Stimulated activated CD4-positive, alpha-beta T cell treated with anti-CD3 and anti-CD28 coated beads, TNF-alpha, amount 100 ng/mL, for 48 hours (primary cell): ENCODE measurements around the gene IFNW1.
"Not testable (repeated sequence)": the region's sequence is repeated elsewhere in the genome, so short reads cannot be mapped to it uniquely, and the experiment has no call there.

Experiments used
- DNase-seq, 3 donors: peaks; one replicate each; pipeline ENCODE4 v3.0.0-alpha.2; 2020; ENCODE audit warnings: low read depth in 3 of 3

IFNW1 gene

DNA sequence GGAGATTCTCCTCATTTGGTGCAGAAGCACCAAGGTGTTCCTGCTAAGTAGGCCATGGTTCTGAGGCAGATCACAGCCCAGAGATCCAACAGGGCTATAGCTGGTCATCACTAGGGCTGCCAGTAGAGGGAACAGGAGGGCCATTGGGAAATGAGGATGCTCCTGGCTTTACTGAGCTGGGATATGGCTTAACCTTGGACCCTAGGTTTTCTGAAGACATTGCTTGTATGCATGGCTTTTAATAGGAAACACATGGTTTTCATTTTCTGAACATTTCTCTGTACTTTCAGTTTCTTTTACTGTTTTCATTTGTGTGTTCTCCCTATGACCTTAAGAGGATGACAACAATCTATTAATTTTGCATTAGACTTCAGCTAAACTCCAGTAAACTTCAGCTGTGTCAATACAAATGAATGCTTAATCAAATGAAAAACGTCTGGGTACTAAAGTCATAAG lies at the start of gene IFNW1:
Gene IFNW1, minus strand, starts transcription at position 406 of the 456 bp plus-strand sequence. Its CDS starts 262 bp downstream, at position 144.
- no peak for DNase-seq

DNA sequence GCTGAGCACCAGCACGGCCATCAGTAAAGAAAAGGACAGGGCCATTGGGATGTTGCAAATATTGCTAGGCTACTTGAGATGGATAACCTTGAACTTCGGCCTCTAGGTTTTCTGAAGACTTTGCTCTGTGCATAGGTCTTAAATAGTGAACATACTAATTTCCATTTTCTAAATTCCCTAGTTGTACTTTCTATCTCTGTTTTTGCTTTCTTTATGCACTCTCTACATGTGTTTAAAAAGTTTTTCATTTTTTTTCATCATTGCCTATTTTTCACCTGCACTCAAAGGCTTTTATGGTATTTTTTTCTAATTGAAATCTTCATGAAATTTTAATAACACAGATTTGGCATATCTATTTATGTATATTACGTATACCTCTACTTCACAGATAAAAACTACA lies 45.9 kb upstream of the IFNW1 start, which contains the start of gene IFNA4:
Gene IFNA4, minus strand, starts transcription at position 101 of the 400 bp plus-strand sequence. Its CDS starts 56 bp downstream, at position 45.
- not testable (repeated sequence) for DNase-seq

DNA sequence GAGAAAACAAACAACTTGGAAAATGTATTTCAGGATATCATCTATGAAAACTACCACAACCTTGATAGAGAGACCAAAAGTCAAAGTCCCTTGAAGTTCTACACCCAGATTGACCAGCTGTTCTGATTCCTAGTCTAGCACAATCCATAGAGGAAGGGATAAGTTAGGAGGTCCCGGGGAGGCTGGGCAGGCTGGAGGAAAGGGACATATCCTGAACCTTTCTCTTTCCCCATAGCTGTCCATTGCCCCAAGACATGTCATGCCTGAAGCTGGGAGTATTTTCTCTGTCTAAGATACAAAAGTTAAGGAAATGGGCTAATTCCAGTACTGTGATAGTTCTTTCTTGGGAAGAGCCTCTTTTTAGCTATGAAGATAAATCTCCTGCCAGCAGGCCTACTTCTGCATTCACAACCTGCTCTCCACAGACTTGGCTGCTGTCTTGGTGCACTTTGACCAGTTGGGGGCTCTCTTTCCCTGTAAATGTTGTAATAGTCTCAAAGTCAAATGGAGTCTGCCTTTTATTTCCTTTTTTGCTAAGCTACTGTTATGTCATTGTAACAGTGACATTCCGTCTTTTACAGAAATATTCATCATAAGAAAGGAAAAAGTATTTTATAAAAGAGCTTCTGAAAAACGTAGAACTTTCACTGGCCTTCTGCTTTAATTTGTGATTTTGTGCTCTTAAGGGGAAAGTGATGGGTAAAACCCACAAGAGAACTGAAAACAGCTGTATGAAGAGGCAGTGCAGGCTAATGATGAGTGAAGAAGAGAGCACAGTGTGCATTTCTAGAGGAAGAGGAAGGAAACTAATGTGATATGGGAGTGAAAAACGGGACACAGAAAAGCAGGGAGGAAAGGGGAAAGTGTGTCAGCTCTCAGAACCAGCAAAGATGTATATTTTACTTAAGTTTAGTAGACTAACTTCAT lies 41.4 kb upstream of the IFNW1 start:
- not testable (repeated sequence) for DNase-seq

DNA sequence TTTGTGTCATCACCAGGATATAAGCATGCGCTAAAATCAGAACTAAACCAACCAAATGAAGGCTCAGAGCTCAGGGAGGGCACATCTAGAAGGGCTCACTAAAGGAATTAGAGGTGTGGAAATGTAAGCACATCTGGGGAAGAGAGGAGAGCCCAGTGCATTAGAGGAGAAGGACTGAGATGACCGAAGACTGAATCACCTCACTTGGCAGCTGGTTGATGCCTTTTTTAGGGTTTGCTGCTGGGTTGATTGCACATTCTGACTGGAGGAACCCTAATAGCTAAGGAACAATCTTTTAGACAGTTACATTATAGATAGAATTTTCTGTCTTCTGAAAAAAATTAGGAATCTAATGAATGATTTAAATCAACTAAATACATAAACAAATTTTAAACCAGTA lies 33.0 kb upstream of the IFNW1 start:
- no peak for DNase-seq

DNA sequence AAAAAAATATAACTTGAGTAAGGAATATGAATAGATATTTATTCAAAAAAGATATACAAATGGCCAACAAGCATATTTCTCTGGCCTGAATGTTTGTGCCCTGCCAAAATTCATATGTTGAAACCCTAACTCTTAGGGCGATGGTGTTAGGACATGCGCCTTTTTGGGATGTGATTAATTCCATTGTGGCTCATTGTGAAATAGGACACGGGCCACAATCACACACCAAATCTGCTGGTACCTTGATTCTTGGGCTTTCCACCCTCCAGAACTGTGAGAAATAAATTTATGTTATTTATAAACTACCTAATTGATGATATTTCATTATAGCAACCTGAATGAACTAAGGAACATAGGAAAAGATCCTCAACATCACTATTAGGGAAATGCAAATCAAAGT lies 30.5 kb upstream of the IFNW1 start:
- DNase-seq, result no peak

DNA sequence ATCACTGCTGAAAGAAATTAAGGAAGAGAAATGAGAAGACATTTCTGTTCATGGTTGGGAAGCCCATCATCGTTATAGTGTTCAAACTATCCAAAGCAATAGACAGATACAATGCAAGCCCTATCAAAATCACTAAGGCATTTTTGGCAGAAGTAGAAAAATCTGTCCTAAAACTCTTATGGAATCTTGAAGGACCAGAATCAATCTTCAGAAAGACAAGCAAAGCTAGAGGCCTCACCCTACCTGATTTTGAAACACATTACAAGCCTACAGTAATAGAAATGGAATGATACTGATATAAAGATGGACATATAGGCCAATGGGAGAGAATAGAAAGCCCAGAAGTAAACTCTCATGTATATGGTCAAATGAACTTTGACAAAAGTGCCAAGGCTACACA lies 29.7 kb upstream of the IFNW1 start:
- no peak for DNase-seq

DNA sequence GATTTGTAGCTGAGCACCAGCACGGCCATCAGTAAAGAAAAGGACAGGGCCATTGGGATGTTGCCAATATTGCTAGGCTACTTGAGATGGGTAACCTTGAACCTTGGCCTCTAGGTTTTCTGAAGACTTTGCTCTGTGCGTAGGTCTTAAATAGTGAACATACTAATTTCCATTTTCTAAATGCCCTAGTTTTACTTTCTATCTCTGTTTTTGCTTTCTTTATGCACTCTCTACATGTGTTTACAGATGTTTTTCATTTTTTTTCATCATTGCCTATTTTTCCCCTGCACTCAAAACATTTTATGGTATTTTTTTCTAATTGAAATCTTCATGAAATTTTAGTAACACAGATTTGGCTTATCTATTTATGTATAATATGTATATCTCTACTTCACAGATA lies 24.9 kb upstream of the IFNW1 start, which contains the start of gene IFNA21:
Gene IFNA21, minus strand, starts transcription at position 101 of the 400 bp plus-strand sequence. Its CDS starts 48 bp downstream, at position 53.
- not testable (repeated sequence) for DNase-seq

DNA sequence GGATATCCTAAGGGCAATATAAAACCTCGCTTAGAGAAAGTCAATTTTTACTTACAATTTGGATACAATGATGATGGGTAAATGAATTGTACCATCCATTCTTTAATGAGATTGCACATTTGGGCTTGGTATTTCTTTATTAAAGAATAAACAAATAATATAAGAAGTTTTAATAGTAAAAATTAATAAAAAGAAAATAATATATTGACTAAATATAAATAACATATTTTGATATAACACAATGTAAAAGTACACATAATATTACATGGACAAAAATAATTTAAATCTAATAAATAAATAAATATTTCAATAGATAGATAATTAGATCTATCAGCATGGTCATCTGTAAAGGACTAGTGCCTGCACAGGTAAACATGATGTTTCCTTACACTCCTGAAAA lies 23.9 kb upstream of the IFNW1 start:
- no peak for DNase-seq

DNA sequence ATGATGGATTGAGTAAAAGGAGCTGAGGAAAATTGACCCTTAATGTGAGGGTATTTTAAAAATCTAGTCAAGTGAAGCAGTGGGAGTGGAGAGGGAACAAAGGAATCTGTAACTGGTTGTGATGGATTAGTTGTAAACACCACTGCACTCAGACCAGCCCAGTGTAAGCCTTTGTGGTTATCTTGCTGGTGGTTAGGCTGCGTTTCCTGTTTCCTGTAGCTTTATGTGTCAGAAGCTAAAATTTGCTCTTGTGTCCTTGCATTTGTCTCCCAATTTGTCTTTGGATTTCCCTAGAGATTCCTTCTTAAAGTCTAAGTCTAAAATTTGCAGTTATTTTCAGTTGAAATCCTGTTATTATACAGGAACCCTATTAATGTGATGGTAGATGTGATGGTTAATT lies 18.5 kb upstream of the IFNW1 start:
- no peak for DNase-seq

DNA sequence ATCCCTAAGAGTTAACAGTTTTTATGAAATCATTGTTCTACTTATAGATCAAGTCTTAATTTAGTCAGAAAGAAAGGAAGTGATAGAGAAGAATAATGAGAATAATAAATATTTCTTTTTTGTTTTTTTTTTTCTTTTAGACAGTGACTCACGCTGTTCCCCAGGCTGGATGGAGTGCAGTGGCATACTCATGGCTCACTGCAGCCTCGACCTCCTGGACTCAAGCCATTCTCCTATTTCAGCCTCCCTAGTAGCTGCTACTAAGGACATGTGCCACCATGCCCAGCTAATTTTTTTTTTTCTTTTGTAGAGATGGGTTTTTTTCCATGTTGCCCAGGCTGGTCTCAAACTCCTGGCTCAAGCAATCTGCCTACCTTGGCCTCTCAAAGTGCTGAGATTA lies 13.9 kb upstream of the IFNW1 start:
- no peak for DNase-seq

DNA sequence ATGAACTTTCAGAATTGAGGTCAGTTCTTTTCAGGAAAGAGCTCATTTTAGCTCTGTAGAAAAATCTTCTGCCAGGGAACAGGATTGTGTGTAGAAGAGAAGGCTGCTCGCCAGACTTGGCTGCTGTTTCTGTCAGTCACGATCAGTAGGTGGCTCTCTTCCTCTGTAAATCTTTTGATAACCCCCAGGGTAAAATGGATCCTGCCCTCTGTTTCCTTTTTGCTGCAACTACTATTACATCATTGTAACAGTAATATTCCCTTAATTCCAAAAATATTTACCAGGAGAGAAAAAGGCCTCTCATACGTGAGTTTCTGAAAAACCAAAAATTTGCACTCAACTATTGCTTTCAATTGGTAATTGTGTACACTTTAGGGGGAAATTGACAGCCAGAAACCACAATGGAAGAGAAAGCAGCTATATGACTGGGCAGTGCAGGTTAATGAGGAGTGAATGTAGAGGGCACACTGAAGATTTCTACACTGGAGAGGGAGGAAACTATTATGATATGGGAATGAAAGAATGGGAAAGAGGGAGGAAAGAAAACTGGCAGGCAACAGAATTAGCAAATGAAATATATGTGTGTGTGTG lies 12.5 kb upstream of the IFNW1 start:
- DNase-seq, result no peak

DNA sequence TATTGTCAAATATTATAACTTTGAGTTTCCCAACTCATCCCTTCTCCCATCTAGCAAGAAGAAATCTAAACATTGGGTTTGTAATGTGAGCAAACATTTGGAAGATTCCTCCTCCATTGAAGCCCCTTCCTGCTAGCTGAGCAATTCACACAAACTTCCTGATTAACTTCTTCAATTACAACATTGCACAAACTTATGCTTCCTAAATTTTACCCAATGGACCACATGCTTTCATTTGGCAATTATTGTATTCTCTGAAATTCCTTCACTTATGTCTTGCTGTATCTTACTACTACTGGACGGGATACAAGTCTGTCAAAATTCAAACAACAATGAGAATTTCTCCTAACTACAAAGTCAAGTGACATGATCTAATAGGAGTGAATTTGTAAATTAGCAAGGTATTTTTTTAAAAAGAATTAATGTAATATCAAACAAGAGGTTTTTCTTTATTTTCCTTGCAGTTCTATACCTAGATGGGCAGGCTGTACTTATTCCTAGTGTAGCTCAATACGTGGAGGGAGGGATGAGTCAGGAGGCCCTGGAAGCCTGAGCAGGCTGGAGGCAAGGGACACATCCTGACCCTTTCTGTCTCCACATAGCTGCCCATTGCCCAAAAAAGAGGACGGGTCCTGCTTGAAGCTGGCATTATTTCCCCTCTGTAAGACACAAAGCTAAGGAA lies 11.8 kb upstream of the IFNW1 start:
- no peak for DNase-seq

DNA sequence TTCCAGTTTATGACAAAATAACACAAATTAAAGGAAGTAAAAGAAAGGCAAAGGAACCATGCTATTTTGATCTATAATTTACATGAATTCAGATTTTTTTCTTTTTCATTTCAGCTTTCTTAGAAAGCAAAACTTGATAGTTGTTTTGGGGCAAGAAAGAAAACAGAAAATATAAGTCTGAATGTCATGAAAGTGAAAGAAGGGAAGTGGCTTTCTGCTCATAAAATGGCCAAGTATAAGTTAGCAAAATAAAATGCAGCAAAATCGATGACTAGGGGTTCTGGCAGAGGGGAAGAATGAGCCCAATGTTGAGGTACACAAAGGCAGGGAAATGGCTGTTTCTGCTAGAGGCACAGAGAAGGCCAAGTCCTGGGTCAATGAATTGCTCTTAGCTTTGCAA lies 3.0 kb upstream of the IFNW1 start:
- DNase-seq, result no peak

DNA sequence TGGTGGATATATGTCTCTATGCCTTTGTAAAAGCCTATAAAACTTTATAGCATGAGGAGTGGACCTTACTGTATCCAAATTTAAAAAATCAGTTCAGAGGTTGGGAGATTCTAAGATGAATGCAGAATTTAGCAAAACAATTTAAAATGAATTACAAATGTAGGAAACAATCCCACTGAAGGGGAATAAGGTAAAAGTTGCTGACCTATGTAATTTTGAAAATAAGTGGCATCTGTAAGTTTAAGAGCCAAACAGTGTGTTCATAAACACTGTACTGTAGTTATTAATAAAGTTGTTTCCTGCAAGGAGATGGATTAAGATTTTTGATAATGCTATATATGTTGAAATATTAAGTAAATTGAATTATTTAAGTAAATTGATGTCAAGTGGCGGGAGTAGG lies 4.6 kb downstream of the IFNW1 start:
- no peak for DNase-seq

DNA sequence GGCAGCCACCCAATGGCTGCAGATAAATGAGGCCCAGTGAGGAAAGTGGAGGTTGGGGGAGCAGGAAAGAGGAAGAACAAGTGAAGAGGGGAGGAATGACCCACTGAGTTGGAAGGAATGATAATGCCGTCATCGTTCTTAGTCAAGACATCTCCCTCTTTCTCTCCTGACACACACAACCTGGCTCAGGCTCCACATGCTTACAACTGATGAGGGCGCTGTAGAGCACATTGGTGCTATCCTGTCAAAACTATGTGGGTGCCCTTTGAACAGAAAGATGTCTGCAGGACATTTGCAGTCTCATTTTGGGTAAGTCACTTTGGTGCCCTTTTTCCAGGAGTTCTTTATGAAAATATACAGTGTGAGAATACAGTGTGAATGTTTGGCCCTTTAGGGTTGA lies 5.9 kb downstream of the IFNW1 start:
- DNase-seq, result no peak

DNA sequence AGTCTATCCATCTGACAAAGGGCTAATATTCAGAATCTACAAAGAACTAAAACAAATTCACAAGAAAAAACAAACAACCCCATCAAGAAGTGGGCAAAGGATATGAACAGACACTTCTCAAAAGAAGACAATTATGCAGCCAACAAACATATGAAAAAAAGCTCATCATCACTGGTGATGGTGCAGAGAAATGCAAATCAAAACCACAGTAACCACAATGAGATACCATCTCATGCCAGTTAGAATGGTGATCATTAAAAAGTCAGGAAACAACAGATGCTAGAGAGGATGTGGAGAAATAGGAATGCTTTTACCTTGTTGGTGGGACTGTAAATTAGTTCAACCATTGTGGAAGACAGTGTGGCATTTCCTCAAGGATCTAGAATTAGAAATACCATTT lies 13.4 kb downstream of the IFNW1 start:
- not testable (repeated sequence) for DNase-seq

DNA sequence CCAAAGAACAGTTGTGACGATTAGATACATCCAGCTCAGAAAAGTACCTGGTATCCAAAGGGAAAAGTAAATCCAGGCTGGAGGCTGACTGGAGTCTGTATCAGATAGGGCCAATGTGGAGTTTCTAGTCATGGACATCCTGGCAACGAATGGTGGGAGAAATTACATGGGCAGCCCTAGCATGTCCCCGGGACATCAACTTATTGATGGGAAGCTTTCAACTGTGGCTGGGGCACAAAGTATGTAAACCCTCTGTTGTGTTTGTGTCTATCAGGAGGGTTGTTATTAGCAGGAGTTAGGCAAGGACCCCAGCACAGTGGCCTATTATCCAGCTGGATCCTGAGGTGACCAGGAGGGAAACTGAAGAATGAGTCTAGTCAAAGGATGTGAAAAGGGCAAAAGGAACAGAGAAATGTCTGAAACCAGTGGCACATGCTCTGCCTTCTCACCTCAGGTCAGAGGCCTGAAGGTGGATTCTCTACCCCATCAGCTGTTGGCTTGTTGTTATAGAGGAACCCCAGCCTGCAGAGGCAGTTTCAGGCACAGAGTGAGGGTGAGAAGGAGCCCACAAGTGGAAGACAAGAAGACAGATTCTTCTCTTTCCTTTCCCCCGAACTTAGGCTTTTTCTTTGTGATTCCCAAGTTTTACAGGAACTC lies 19.9 kb downstream of the IFNW1 start:
- no peak for DNase-seq

DNA sequence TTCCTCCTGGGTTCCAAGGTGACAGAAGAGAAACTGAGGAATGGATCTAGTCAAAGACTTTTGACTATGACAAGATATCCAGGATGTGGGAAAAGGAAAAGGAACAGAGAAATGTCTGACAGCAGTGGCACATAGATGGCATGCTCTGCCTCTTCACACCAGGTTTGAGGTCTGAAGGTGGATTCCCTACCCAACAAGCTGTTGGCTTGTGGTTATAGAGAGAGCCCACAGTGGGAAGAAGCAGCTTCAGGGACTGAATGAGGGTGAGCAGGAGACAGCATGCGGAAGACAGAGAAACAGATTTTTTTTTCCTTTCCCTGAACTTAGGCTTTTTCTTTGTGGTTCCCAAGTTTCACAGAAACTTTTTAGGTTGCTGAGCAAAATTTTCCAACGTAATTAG lies 20.6 kb downstream of the IFNW1 start:
- no peak for DNase-seq

DNA sequence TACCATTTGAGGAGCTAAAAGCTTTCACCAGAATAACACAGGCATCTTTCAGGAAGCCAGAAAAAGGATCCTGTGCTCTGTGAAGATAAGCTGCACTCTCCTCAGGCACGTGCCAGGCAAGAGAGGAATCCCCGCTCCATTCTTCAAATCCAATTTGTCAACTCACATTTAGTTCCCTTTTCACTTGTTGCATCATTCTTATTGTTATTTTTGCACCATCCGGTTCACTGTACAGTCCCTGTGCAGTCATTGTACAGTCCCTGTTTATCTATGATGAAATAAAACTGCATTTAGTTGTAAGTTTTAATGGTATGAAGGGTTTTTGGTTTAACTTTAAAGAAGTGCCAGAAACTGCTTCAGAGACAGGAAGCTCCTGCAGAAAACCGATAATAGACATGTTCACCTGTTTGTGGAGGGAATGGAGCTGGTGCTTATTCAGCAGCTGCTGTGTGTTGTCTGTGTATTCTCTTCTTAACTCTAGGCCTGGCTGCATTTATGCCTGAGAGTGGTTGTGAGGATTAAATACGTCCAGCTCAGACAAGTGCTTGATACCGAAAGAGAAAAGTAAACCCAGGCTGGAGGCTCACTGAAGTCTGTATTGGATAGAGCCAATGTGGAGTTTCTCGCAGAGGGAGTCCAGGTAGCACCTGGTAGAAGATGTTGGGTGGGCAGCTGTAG lies 22.4 kb downstream of the IFNW1 start:
- DNase-seq, result no peak

DNA sequence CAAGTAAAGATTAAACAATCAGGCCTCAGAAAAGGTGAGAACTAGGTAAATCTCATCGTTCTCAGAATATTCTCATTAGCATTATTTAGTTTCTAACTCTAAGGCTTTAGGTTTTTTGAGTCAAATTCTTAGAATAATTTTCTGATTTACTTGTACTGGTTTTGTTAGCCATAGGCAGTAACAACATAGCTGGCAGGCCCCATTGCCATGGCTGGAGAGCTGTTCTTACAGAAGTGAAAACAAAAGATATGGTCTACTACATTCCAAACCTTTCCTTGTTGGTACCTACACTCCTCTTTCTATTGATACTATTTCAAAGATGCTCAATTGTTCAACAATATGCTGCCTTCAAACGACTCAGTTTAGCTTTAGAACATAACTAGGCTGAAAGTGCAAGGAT lies 27.3 kb downstream of the IFNW1 start:
- DNase-seq, result no peak
